ENCODE results near the gene DGLUCY.
"Not testable (repeated sequence)": the region's sequence is repeated elsewhere in the genome, so short reads cannot be mapped to it uniquely, and the experiment has no call there.

DGLUCY gene

DNA sequence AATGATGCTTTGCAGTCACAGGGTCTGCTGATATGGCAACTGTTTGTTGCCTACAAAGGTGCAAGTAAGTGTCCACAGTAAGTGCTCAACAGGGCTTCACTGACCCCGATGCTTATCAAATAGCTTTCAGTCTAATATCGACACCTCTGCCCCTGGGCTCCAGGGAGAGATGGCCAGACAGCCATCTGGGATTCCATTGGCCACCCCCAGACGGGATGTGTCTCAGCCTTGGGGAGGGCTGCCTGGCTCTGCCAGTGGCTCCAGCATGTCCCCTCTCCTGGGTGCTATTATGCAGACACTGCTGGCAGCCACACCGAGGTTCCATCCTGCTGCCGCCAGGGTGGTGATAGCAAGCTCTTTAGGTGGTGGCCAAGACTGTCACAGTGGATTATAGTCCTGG, 57.4 kb downstream of the DGLUCY start:
- no peak for DNase-seq

GRCh38 chr14:91173221-91173670, 59.4 kb downstream of the DGLUCY start:
- peak; percentile 83 for DNase-seq

DNA sequence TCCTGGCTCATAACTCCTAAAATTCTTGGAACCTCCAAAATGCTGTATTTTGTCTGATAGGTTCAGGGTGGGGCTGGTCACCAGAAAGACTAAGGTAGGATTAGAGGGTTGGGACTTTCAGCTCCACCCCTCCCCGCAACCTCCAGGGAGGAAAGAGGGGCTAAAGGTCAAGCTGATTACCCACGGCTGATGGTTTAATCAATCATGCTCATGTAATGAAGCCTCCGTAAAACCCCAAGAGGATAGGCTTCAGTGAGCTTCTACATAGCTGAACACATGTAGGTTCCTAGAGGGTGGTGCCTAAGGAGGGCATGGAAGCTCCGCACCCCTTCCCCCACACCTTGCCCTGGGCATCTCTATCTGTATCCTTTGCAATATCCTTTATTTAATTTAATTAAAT, 60.0 kb downstream of the DGLUCY start:
- DNase-seq = no peak

GRCh38 chr14:91175291-91176201, 61.7 kb downstream of the DGLUCY start:
- DNase-seq = no peak

DNA sequence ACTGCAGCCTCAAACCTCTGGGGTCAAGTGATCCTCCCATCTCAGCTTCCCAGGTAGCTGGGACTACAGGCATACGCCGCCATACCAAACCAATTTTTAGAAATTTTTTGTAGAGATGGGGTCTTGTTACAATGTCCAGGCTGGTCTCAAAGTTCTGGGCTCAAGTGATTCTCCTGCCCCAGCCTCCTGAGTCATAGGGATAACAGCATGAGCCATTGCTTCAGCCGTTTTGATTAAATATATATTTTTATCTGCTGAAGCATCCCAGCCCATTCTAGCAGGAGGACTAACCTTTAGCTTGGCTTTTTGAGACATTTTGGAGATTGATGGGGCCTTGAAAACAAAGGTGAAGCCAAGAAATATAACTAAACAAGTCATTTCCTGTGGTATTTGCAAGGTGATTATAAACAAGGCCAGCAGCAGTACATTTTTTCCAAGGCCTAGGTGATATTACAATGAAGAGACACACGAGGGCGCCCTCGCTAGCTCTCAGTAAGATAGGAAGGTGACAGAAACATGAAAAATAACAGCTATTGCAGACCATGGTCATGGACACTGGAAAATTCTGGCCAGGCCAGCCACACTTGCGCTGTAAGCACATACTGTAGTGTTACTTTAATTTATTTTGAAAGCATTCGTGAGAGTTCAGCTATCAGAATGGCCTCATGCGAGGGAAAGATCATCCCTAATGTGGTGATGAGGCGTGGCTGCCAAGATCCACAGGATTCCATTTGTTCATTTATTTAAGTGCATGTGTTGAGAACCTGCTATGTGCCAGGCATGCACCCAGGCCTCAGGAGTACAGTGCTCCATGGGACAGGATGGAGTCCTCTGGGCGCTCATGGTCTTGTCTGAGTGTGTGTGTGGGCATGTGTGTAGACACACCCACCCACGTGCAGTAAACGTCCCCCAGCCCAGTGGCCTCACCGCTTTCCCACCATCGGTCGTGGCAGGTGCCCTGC, 63.5 kb downstream of the DGLUCY start:
- DNase-seq = peak; percentile 79

DNA sequence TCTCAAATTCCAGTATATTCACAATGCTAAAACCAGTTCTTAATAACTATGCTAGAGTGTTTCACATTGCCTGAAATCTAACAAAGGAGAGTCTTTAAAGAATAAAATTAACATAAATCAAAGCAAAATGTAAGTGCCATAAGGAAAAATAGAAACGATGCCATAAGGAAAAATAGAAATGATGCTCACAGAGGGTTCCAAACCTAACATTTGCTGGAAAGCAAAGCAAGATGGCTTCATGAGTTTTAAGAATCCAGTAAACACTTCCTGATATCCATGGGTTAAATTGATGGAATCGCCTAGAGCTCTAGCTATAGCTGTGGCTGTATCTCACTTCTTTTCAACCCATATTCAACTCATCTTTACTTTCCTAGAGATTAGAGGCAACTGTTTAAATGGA, 66.7 kb downstream of the DGLUCY start:
- no peak for DNase-seq

DNA sequence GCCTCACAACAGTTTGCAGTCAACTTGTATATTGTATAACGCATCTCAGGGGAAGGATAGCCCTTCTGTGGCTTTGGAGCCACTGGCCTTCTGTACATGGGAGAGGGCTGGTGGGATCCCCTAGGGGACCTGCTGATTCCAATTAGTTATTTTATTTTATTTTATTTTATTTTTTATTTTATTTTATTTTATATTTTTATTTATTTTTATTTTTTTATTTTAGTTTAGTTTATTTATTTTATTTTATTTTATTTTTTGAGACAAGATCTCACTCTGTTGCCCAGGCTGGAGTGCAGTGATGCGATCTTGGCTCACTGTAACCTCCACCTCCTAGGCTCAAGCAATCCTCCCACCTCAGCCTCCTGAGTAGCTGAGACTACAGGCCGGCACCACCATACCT, 68.9 kb downstream of the DGLUCY start:
- DNase-seq = not testable (repeated sequence)

DNA sequence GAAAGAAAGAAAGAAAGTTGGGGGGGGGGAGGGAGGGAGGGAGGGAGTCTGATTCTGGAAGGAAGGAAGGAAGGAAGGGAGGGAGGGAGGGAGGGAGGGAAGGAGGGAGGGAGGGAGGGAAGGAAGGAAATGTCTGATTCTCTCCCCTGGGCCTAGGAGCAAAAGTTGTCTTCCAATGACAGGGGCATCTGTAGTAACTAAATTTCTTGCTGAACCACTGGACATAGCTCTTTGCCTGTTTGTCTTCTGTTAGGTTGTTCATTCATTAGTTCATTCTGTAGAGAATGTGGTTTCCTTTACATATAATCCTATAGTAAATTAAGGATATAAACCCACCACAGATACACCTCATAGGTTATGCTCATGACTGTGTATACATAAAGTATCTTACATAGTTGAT, 70.7 kb downstream of the DGLUCY start:
- DNase-seq = no peak

DNA sequence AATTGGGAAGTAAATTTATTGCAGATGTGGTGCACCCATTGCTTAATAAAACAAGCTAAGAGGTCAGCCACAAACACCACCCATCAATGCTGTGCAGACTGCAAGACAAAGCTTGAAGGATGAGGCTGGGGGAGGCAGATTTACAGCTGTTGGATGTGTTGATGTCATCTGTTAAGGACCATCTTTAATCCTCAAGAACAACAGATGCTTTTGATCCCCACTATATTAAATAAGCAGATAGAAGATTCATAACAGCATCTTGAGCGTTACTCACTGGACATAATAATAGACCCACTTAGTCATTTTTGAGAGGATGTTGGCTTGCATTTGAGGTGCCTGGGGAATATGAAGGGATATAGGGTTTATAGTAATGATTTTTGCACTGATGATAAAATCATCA, 71.8 kb downstream of the DGLUCY start:
- no peak for DNase-seq

DNA sequence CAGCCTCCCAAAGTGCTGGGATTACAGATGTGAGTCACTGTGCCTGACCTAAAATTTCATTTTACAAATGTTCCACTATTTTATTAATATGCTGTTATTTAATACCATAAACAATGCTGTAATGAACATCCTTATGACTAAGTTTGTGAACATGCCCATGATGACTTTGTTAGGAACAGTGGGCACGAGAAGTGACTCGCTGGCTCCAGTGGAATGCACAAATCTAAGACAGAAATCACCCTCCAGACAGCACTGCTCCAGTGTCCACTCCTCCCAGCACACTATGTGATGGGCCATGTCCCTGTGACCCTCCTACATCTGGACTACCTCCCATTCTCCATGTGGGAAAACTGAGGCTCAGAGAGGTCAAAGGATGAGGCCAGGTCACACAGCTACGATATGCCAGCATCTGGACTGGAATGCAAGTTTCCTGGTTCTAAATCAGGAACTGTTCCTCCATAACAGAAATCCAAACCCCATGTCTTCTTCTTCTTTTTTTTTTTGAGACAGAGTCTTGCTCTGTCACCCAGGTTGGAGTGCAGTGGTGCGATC, 72.7 kb downstream of the DGLUCY start:
- no peak for DNase-seq

DNA sequence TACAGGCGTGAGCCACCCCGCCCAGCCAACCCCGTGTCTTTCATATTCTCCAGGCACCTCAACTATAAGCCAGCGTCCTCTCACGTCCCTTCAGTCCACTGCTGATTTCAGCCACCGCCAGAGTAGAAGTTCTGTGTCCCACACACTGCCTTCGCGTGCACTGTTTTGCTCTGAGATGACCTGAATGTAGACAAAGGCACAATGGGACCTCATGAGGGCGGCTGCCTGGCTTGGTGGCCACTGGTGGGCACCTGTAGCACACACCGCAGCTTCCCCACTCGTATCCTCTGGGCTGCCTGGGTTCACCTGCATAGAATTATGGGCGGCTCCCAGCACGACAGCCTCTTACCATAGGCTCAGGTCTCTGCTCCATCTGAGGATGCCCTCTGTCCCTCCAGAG, 73.4 kb downstream of the DGLUCY start:
- DNase-seq = no peak

DNA sequence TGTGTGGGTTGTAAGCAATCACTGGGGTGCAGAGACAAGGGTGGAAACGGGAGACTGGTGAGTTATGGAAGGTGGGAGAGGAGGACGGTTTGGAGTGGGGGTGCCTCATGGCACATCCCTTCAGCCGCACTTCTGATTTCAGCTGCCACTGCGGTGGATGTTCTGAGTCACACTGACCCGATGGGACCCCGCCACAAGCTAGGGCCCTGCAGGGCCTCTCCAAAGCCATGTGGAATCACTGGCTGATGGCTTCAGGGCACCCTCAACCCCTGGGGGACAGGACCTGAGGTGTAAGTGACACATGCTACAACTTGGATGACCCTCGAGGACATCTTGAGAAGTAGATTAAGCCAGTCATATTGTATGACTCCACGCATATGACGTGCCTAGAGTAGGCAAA, 77.0 kb downstream of the DGLUCY start:
- no peak for DNase-seq

DNA sequence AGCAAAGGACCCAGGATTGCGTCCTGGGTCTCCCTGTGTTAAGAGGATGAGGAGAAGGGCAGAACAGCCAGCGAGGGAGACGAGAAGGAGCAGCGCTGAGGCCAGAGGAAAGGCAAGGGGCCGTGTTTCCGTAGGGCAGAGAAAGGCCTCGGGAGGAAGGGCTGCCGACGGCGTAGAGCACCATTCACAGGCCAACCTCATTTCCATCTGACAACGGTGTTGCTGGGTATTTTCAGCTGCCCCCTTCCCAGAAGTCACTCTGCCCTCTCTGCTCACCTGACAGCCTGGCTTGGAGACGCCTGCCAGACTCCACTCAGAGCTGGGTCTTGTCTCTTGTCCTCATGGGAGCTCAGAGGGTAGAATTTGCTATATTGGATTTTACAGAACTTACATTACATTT, 79.2 kb downstream of the DGLUCY start:
- no peak for DNase-seq

DNA sequence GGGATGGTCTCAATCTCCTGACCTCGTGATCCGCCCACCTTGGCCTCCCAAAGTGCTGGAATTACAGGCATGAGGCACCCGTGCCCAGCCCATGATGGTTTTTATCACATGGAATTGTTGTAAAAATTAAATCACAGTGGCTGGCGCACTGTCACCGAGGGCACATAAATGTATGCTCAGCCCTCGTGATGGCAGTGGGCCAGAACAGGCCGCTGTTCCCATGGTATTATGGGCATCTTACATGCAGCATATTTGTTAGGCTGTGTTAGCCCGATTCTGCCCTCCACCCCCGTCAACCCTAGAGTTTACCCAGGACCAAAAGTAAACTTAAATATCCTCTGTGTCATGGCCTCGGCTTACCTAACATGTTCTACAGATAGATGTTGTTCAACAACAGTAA, 82.0 kb downstream of the DGLUCY start:
- no peak for DNase-seq

DNA sequence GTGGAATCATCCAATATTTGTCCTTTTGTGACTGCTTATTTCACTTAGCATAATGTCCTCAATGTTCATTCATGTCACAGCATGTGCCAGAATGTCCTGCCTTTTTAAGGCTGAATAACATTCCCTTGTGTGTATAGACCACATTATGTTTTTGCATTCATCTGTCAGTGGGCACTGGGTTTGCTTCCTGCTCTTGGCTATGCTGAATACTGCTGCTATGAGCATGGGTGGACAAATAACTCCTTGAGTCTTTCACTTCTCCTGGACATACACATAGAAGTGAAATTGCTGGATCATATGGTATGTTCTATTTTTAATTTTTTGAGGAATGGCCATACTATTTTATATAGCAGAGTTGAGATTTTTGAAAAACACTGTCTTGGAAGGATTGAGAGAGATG, 83.8 kb downstream of the DGLUCY start:
- DNase-seq = no peak

GRCh38 chr14:91200802-91201201, 86.9 kb downstream of the DGLUCY start:
- not testable (repeated sequence) for DNase-seq

DNA sequence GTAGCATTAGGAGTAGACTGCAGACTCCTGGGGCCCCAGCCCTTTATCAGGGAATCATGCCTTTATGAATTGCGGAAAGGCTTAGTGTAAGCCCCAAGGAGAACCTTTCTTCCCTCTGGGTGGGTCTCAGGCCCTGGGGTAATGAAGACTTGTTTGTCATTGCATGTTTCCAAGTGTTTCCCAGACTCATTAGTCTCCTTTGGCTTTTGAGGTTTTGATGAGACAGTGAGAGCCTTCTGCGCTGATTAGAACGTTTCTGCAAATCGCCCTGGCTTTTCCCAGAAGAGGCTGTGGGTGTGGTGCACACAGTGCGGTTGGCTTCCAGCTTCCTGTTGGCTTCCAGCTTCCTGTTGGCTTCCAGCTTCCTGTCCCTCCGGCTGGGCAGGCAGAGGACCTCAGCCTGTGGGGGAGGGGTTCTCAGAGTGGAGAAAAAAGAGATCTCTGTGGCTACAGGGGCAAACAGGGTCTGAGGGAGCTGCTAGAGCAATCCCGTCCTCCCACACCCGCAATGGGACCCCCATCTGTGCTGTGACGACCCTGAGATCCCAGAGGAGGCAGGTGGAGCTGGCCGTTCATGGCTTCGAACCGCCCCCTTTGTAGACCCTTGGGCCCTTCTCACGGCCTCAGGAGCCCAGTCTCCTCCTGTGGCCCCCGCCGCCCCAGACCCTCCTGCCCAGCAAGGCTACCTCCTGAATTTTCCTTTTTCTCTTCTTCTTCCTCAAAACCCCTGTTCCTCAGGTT, 88.5 kb downstream of the DGLUCY start:
- no peak for DNase-seq

DNA sequence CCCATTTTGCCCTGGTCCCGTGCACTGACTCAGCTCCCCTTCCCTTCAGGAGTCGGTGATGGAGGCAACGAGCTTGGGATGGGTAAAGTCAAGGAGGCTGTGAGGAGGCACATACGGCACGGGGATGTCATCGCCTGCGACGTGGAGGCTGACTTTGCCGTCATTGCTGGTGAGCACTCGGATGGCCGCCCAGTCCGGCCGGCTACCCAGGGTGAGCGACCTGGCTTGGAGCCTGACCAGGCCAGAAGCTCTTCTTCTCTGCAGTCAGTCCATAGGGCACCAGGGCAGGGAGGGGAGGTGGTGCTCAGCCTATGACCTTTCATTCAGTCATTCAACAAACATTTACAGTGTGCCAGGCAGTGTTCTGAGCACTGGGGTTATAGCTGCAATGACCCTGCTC, 90.8 kb downstream of the DGLUCY start:
- no peak for DNase-seq

GRCh38 chr14:91205459-91205858, 91.6 kb downstream of the DGLUCY start:
- no peak for DNase-seq

DNA sequence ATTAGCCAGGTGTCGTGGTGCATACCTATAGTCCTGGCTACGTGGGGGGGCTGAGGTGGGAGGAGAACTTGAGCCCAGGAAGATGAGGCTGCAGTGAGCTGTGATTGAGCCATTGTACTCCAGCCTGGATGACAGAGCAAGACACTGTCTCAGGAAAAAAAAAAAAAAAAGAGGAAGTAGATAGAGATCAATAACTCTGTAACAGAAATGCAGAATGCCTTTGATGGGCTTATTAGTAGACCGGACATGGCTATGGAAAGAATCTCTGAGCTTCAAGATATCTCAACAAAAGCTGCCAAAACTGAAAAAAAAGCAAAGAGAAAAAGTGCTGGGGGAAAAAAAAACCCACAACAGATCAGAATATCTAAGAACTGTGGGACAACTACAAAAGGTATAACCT, 93.1 kb downstream of the DGLUCY start:
- DNase-seq = no peak

- no peak for DNase-seq
Observed at GRCh38 chr14:91211017-91211416, 97.1 kb downstream of the DGLUCY start.

DNA sequence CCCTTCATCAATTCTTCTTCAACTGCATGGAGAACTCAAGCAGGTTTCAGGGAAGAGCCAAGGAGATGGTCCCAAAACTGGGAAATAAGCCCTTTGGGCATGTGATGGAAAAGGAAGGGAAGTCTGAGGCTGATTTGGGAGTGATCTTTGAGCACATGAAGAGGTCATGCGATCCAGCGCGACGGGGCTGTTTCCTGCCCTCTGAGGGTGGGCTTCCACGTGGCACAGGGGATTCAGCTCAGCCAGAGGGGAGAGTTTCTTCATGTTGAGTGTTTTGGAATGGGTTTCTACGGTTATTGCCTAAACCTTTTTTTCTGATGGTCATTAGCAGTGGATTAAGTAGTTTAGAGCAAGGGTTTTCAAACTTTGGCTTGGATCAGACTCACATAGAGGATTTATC, 100.4 kb downstream of the DGLUCY start:
- DNase-seq = no peak

DNA sequence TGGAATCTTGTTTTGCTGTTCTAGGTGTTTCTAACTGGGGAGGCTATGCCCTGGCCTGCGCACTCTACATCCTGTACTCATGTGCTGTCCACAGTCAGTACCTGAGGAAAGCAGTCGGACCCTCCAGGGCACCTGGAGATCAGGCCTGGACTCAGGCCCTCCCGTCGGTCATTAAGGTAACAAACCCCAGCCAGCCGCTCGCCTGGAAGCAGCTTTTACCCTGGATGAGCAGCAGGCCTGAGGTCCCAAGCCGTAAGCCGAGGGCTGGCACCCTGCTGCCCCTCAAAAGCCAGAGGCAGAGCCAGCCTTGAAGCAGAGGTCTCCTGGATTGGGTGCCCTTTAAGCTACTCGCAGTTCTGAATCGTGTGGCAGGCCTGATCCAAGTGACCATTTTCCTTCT, 101.5 kb downstream of the DGLUCY start:
- DNase-seq = no peak

All from DMS53 (cell line).